Measurements from ENCODE around the gene VPS51. TPM values are rescaled to one million over a fixed set of nuclear protein-coding genes. Genes with fewer than 3 reads are reported as not detected.
A peak's percentile ranks its signal among the peaks of the same experiment; 100 is the strongest.

Gene VPS51
- total and polyA plus RNA-seq, 2 of the 13 experiments (the other 11 are each of a cell fraction or from before 2014, with no cell fraction given): 76.3 to 90.6 TPM

DNA sequence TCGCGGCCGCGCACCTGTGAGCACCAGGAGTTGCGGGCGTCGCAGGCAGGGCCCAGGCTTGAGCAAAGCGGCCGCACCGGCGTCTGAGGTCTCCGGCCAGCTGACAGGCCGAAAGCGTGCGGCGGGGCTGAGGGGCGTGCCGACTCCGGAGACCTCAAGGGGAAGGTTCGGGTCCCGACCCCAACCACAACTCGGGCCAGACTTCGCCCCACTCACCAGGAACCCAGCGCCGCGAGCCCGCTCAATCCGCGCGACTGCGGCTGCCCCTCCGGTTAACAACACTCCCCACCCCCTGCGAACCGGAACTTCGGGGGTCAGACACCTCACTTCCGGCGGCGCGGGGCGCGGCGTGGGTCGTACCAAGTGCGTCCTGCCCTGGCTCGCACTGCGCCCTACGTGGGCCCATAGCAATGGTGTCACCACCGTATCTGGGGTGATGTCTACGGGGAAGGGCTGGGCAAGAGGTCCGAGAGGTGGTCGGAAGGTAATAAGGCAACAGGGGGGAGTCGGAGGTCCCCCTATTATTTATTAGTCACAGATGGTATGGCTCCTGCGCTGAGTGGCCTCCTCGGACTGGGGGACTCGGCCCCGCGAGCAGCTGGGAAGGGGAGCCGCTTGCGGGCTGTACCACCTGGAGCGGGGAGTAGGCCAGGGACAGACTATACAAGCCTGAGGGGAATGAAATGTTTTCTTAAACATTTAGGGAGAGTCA is 38.4 kb downstream of the VPS51 start, which contains the start of gene SYVN1 (continued):
- TF ChIP-seq ZBTB44 (CRISPR knock-in tag; IDR thresholded peaks at IDR 0.05) (0 out of 2 replicates have a peak, but pooled peaks have one; percentile 71), SMC3 (IDR thresholded peaks at IDR 0.05; ENCODE audit: low read length) (no peak), MIXL1 (CRISPR knock-in tag; IDR thresholded peaks at IDR 0.05) (peak; percentile 54; the same call in 1 of the 2 replicates), SRSF4 (IDR thresholded peaks at IDR 0.05; ENCODE audit: low read depth, low read length, poor library complexity, severe bottlenecking) (no peak), ZNF543 (CRISPR knock-in tag; IDR thresholded peaks at IDR 0.05) (peak; percentile 31; the same call in 1 of the 2 replicates), ZNF576 (CRISPR knock-in tag; IDR thresholded peaks at IDR 0.05) (no peak), HOXA3 (CRISPR knock-in tag; IDR thresholded peaks at IDR 0.05) (peak; percentile 89), STAT6 (CRISPR knock-in tag; IDR thresholded peaks at IDR 0.05; ENCODE audit: borderline replicate concordance) (0 out of 2 replicates have a peak, but pooled peaks have one; percentile 58), ONECUT2 (CRISPR knock-in tag; IDR thresholded peaks at IDR 0.05) (0 out of 2 replicates have a peak, but pooled peaks have one; percentile 27), ZNF274 (CRISPR knock-in tag; IDR thresholded peaks at IDR 0.05) (peak; percentile 91), ZNF652 (CRISPR knock-in tag; IDR thresholded peaks at IDR 0.05; ENCODE audit: borderline replicate concordance, low read depth) (no peak; the same call in 1 of the 2 replicates), TAF15 (IDR thresholded peaks at IDR 0.05; ENCODE audit: low read depth, low read length, poor library complexity, severe bottlenecking) (no peak)
- TF ChIP-seq, protein P1, sequence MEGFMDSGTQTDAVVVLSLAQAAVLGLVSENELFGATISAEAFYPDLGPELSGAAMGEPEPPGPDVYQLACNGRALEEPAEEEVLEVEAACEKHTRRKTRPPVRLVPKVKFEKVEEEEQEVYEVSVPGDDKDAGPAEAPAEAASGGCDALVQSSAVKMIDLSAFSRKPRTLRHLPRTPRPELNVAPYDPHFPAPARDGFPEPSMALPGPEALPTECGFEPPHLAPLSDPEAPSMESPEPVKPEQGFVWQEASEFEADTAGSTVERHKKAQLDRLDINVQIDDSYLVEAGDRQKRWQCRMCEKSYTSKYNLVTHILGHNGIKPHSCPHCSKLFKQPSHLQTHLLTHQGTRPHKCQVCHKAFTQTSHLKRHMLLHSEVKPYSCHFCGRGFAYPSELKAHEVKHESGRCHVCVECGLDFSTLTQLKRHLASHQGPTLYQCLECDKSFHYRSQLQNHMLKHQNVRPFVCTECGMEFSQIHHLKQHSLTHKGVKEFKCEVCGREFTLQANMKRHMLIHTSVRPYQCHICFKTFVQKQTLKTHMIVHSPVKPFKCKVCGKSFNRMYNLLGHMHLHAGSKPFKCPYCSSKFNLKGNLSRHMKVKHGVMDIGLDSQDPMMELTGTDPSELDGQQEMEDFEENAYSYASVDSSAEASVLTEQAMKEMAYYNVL (CRISPR knock-in tag; IDR thresholded peaks at IDR 0.05; ENCODE audit: borderline replicate concordance): 0 out of 2 replicates have a peak, but pooled peaks have one; percentile 72
- TF ChIP-seq, protein P2, sequence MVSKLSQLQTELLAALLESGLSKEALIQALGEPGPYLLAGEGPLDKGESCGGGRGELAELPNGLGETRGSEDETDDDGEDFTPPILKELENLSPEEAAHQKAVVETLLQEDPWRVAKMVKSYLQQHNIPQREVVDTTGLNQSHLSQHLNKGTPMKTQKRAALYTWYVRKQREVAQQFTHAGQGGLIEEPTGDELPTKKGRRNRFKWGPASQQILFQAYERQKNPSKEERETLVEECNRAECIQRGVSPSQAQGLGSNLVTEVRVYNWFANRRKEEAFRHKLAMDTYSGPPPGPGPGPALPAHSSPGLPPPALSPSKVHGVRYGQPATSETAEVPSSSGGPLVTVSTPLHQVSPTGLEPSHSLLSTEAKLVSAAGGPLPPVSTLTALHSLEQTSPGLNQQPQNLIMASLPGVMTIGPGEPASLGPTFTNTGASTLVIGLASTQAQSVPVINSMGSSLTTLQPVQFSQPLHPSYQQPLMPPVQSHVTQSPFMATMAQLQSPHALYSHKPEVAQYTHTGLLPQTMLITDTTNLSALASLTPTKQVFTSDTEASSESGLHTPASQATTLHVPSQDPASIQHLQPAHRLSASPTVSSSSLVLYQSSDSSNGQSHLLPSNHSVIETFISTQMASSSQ (IDR thresholded peaks at IDR 0.05; ENCODE audit: low read depth): peak; percentile 8; the same call in 1 of the 2 replicates
- TF ChIP-seq, protein P2 (CRISPR knock-in tag; IDR thresholded peaks at IDR 0.05; ENCODE audit: borderline replicate concordance): peak; percentile 70; the same call in 1 of the 2 replicates
- TF ChIP-seq, protein P3, sequence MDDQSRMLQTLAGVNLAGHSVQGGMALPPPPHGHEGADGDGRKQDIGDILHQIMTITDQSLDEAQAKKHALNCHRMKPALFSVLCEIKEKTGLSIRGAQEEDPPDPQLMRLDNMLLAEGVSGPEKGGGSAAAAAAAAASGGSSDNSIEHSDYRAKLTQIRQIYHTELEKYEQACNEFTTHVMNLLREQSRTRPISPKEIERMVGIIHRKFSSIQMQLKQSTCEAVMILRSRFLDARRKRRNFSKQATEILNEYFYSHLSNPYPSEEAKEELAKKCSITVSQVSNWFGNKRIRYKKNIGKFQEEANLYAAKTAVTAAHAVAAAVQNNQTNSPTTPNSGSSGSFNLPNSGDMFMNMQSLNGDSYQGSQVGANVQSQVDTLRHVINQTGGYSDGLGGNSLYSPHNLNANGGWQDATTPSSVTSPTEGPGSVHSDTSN (CRISPR knock-in tag; IDR thresholded peaks at IDR 0.05; ENCODE audit: borderline replicate concordance): no peak
